Liver (tissue), 9 donors: Measurements from ENCODE around the gene SUMO1. TPM values are rescaled to one million over a fixed set of nuclear protein-coding genes. Genes with fewer than 3 reads are reported as not detected.

Source experiments
- DNase-seq: peaks from one replicate; pipeline ENCODE4 v3.0.0-alpha.2; 2017; ENCODE audit warnings: low spot score
- H3K27ac ChIP-seq, 2 donors: one replicate each; pipeline ENCODE4 v1.7.0; 2013; ENCODE audit warnings: inconsistent platforms in 2 of 2, low read length in 2 of 2, control low read depth in 1 of 2, low read depth in 1 of 2, mild to moderate bottlenecking in 1 of 2
- H3K27me3 ChIP-seq, 4 donors: one replicate each; pipeline versions ENCODE4 v1.6.1 to v1.7.0; 2013; ENCODE audit warnings: low read length in 3 of 4, inconsistent platforms in 1 of 4, mild to moderate bottlenecking in 1 of 4, moderate library complexity in 1 of 4; ENCODE audit not compliant: control insufficient read depth in 4 of 4, insufficient read depth in 4 of 4
- H3K36me3 ChIP-seq, 4 donors: one replicate each; pipeline versions ENCODE4 v1.6.1 to v1.7.0; 2013; ENCODE audit warnings: low read length in 3 of 4, mild to moderate bottlenecking in 3 of 4, low read depth in 1 of 4, moderate library complexity in 1 of 4; ENCODE audit not compliant: control insufficient read depth in 4 of 4, insufficient read depth in 3 of 4
- H3K4me1 ChIP-seq, 4 donors: one replicate each; pipeline versions ENCODE4 v1.6.1 to v1.7.0; 2013; ENCODE audit warnings: low read length in 3 of 4, mild to moderate bottlenecking in 3 of 4, moderate library complexity in 1 of 4; ENCODE audit not compliant: control insufficient read depth in 4 of 4, insufficient read depth in 4 of 4
- H3K4me3 ChIP-seq, 3 donors: one replicate each; pipeline versions ENCODE4 v1.6.1 to v1.7.0; 2013; ENCODE audit warnings: low read length in 3 of 3, control low read depth in 1 of 3, low read depth in 1 of 3, mild to moderate bottlenecking in 1 of 3
- H3K9ac ChIP-seq, 2 donors: one replicate each; pipeline ENCODE4 v1.7.0; 2013; ENCODE audit warnings: low read length in 2 of 2, mild to moderate bottlenecking in 2 of 2, moderate library complexity in 2 of 2, control low read depth in 1 of 2, low read depth in 1 of 2
- H3K9me3 ChIP-seq, 4 donors: one replicate each; pipeline versions ENCODE4 v1.6.1 to v1.7.0; 2013; ENCODE audit warnings: low read length in 3 of 4; ENCODE audit not compliant: control insufficient read depth in 4 of 4
- EGR1 ChIP-seq, 2 donors: IDR thresholded peaks; 2 replicates each; pipeline ENCODE4 v1.6.1; 2016 to 2018; ENCODE audit warnings: antibody characterized with exemption in 2 of 2, low read depth in 2 of 2
- FOXA2 ChIP-seq: IDR thresholded peaks from 2 replicates; pipeline ENCODE4 v1.6.1; 2016; ENCODE audit warnings: antibody characterized with exemption
- GABPA ChIP-seq, 2 donors: IDR thresholded peaks in 1 of 2; conservative IDR thresholded peaks in 1 of 2; 2 replicates each; pipeline ENCODE4 v1.6.1; 2016; ENCODE audit warnings: antibody characterized with exemption in 2 of 2, mild to moderate bottlenecking in 1 of 2, moderate library complexity in 1 of 2
- HNF4A ChIP-seq, 2 donors: conservative IDR thresholded peaks; 2 replicates each; pipeline ENCODE4 v1.6.1; 2016; ENCODE audit warnings: antibody characterized with exemption in 2 of 2, mild to moderate bottlenecking in 2 of 2
- HNF4G ChIP-seq: IDR thresholded peaks from 2 replicates; pipeline ENCODE4 v1.6.1; 2016; ENCODE audit warnings: antibody characterized with exemption
- JUND ChIP-seq, 2 donors: IDR thresholded peaks; 2 replicates each; pipeline ENCODE4 v1.6.1; 2016; ENCODE audit warnings: antibody characterized with exemption in 2 of 2
- NR2F2 ChIP-seq: IDR thresholded peaks from 2 replicates; pipeline ENCODE4 v1.6.1; 2016; ENCODE audit warnings: antibody characterized with exemption
- RAD21 ChIP-seq, 2 donors: IDR thresholded peaks; 2 replicates each; pipeline ENCODE4 v1.6.1; 2016; ENCODE audit warnings: antibody characterized with exemption in 2 of 2, mild to moderate bottlenecking in 2 of 2
- RXRA ChIP-seq, 2 donors: IDR thresholded peaks; 2 replicates each; pipeline ENCODE4 v1.6.1; 2017 to 2018; ENCODE audit warnings: antibody characterized with exemption in 2 of 2, mild to moderate bottlenecking in 1 of 2
- SP1 ChIP-seq: IDR thresholded peaks from 2 replicates; pipeline ENCODE4 v1.6.1; 2018; ENCODE audit warnings: antibody characterized with exemption, mild to moderate bottlenecking
- TAF1 ChIP-seq: conservative IDR thresholded peaks from 2 replicates; pipeline ENCODE4 v1.6.1; 2016; ENCODE audit warnings: antibody characterized with exemption, mild to moderate bottlenecking
- YY1 ChIP-seq: IDR thresholded peaks from 2 replicates; pipeline ENCODE4 v1.6.1; 2016; ENCODE audit warnings: antibody characterized with exemption, mild to moderate bottlenecking
- WGBS: extraction: QIAGEN DNeasy Blood & Tissue Kit; methylation state at CpG from one replicate; pipeline ENCODE4 v1.1.7; 2013; 5-methylcytosine and 5-hydroxymethylcytosine counted together
- polyA plus RNA-seq, 2 donors: library from polyadenylated mRNA; stranded (reverse) in 1 of 2; unstranded in 1 of 2; fragments of 200-250 nt in 1 of 2; fragments of >200 nt in 1 of 2; fragmentation: Nextera tagmentation in 1 of 2; extraction: Ambion mirVana in 1 of 2; gene quantifications; one replicate each; pipeline versions ENCODE4 v1.2.1 to v1.2.3, GENCODE V29; 2013 to 2015
- total RNA-seq, 2 donors: library from RNA; depleted of rRNA; stranded (reverse); fragments of >200 nt; gene quantifications; one replicate each; pipeline ENCODE4 v1.2.3, GENCODE V29; 2014
- TF ChIP-seq, protein P1 (sequence below): IDR thresholded peaks from 2 replicates; pipeline ENCODE4 v1.6.1; 2016; ENCODE audit warnings: antibody characterized with exemption, mild to moderate bottlenecking
- TF ChIP-seq, protein P2 (sequence below): IDR thresholded peaks from 2 replicates; pipeline ENCODE4 v1.6.1; 2016; ENCODE audit warnings: antibody characterized with exemption
- TF ChIP-seq, protein P3 (sequence below): IDR thresholded peaks from 2 replicates; pipeline ENCODE4 v1.6.1; 2016; ENCODE audit warnings: antibody characterized with exemption
- TF ChIP-seq, protein P4 (sequence below): IDR thresholded peaks from 2 replicates; pipeline ENCODE4 v1.6.1; 2016; ENCODE audit warnings: antibody characterized with exemption
- donor health status: healthy.
- donor health status: healthy.
- donor health status: healthy.
- donor health status: healthy.
- donor health status: healthy.

The SUMO1 gene
- total and polyA plus RNA-seq, 4 donors = 42.7 to 139 (median 51.4) TPM

DNA sequence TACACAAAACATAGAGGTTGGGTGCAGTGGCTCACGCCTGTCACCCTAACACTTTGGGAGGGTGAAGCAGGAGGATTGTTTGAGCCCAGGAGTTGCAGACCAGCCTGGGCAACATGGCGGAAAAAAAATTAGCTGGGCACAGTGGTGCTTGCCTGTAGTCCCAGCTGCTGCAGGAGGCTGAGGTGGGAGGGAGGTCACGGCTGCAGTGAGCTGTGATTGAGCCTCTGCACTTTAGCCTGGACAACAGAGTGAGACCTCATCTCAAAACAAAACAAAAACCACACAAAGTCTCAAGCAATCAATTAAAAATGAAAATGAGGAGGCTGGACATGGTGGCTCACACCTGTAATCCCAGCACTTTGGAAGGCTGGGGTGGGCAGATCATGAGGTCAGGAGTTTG is 32.1 kb upstream of the SUMO1 start (continued):
- TF ChIP-seq, protein P1, sequence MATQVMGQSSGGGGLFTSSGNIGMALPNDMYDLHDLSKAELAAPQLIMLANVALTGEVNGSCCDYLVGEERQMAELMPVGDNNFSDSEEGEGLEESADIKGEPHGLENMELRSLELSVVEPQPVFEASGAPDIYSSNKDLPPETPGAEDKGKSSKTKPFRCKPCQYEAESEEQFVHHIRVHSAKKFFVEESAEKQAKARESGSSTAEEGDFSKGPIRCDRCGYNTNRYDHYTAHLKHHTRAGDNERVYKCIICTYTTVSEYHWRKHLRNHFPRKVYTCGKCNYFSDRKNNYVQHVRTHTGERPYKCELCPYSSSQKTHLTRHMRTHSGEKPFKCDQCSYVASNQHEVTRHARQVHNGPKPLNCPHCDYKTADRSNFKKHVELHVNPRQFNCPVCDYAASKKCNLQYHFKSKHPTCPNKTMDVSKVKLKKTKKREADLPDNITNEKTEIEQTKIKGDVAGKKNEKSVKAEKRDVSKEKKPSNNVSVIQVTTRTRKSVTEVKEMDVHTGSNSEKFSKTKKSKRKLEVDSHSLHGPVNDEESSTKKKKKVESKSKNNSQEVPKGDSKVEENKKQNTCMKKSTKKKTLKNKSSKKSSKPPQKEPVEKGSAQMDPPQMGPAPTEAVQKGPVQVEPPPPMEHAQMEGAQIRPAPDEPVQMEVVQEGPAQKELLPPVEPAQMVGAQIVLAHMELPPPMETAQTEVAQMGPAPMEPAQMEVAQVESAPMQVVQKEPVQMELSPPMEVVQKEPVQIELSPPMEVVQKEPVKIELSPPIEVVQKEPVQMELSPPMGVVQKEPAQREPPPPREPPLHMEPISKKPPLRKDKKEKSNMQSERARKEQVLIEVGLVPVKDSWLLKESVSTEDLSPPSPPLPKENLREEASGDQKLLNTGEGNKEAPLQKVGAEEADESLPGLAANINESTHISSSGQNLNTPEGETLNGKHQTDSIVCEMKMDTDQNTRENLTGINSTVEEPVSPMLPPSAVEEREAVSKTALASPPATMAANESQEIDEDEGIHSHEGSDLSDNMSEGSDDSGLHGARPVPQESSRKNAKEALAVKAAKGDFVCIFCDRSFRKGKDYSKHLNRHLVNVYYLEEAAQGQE = no peak
- TF ChIP-seq FOXA2 = no peak
- TF ChIP-seq SP1 = no peak
- no peak for TF ChIP-seq NR2F2
- TF ChIP-seq, protein P2, sequence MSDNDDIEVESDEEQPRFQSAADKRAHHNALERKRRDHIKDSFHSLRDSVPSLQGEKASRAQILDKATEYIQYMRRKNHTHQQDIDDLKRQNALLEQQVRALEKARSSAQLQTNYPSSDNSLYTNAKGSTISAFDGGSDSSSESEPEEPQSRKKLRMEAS = no peak
- TF ChIP-seq RAD21 (IDR thresholded peaks at IDR 0.05) = no peak

DNA sequence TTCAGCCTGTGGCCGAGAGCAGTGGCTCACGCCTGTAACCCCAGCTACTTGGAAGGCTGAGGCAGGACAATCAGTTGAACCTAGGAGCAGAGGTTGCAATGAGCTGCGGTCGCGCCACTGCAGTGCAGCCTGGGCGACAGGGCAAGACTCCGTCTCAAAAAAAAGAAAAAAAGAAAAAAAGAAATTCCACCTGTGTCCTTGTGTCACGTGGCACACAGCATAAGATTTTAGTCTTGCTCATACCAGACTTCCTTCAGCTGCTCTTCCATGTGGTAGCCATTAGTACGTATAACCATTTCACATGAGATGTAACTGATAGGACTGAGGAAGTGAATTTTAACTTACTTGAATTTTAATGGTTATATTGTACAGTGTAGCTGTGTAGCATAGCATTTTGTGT is 31.2 kb upstream of the SUMO1 start:
- Histone ChIP-seq H3K27me3 (no peaks in the 10 kb centered on the region), H3K36me3 (no peaks in the 10 kb centered on the region), H3K9ac (no peak overlapping the region), H3K9me3 (no peaks in the 10 kb centered on the region), H3K27ac (no peak overlapping the region), H3K4me1 (peaks cover 4 to 17% (median 8%) of the 10 kb centered on the region in 4 donors), H3K4me3 (no peak overlapping the region)
- TF ChIP-seq, protein P2 = no peak
- TF ChIP-seq JUND (IDR thresholded peaks at IDR 0.05) (no peak), HNF4A (conservative IDR thresholded peaks at IDR 0.05) (peak; percentile 42 to 51)
- DNase-seq = no peak
- WGBS = 72% methylated on average over 9 of the region's 9 CpGs

DNA sequence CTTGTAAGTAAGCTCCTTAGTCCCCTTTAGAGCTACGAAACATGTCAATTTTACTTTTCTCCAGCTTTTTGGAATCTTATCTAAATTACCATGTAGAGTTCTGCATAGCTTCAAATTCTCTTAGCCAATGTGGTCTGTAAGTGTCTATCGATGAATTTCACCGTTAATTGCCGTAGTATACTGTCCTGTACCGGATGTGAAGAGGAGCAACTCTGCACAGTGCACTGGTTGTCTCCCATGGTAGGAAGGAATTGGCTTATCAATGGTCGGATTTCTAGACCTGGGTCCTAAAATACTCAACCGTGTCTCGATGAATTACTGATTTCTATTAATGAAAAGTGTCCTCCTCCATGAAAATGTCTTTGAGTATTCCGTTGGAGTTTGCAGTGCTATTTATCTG is 29.1 kb upstream of the SUMO1 start:
- Histone ChIP-seq H3K4me1 (peaks cover 4 to 17% (median 7%) of the 10 kb centered on the region in 4 donors), H3K27ac (no peak overlapping the region), H3K9ac (peak overlapping the region in 1 of 2 donors; percentile 39), H3K9me3 (no peaks in the 10 kb centered on the region), H3K36me3 (no peaks in the 10 kb centered on the region), H3K4me3 (peak overlapping the region; percentile 73 to 90 (median 88)), H3K27me3 (no peaks in the 10 kb centered on the region)
- TF ChIP-seq JUND (IDR thresholded peaks at IDR 0.05) (no peak), RXRA (IDR thresholded peaks at IDR 0.05) (no peak)
- WGBS = 26% methylated on average over 9 of the region's 9 CpGs
- DNase-seq = no peak

DNA sequence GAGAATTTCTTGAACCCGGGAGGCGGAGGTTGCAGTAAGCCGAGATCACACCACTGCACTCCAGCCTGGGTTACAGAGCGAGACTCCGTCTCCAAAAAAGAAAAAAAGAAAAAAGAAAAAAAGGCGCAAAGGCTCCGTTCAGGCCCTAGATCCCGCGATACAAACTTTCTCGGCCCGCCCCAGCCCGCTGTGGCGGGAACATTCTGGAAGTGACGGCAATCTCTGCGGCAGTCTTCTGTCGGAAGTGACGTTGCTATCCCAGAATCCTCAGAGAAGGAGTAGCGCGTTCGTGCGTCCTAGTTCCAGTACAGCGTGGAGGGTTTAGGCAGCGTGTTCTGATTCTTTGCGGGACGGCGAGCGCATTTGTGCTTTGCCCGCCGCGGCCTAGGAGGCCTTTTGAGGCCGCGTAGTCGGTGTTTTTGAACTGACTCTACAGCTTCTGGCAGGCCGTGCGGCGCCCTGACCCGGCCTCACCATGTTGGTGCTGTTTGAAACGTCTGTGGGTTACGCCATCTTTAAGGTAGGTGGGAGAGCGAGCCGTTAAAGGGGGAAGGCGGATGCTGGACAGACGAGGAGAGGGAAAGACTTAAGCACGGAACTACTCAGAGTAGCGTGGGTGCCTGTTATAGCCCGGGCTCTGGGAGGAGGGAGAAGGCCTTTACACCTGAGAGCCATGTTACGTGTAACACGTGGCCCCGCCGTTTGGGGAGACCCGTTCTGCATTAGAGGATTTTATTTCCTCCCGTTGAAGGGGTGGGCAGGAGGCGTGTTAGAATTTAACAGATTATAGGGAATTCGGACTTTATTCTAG is 27.3 kb upstream of the SUMO1 start, which contains the start of gene NOP58:
Gene NOP58 (plus strand): TSS at position 297 of the 811 bp plus-strand sequence. CDS start 179 bp downstream, at position 476.
- H3K27me3 ChIP-seq = no peaks in the 10 kb centered on the region
- H3K36me3 ChIP-seq = no peaks in the 10 kb centered on the region
- H3K9ac ChIP-seq = peak within 1 kb of the TSS; percentile 83 to 87
- peaks cover 4 to 17% (median 7%) of the 10 kb centered on the region in 4 donors for H3K4me1 ChIP-seq
- H3K9me3 ChIP-seq = no peaks in the 10 kb centered on the region
- peak within 1 kb of the TSS; percentile 73 to 90 (median 88) for H3K4me3 ChIP-seq
- peak within 1 kb of the TSS; percentile 98 to 99 for H3K27ac ChIP-seq
- DNase-seq = peak; percentile 90
- under 1% methylated on average over 54 of the region's 54 CpGs for WGBS
- TF ChIP-seq HNF4G (no peak), RAD21 (IDR thresholded peaks at IDR 0.05) (peak in 1 of 2 donors; percentile 3), JUND (IDR thresholded peaks at IDR 0.05) (peak; percentile 29 to 31), FOXA2 (no peak), NR2F2 (no peak), YY1 (peak; percentile 92), HNF4A (conservative IDR thresholded peaks at IDR 0.05) (peak in 1 of 2 donors; percentile 24), TAF1 (peak; percentile 94), RXRA (IDR thresholded peaks at IDR 0.05) (peak in 1 of 2 donors; percentile 35), GABPA (IDR thresholded peaks at IDR 0.05 in 1 of 2, conservative IDR thresholded peaks at IDR 0.05 in 1 of 2) (peak; percentile 85 to 94), EGR1 (IDR thresholded peaks at IDR 0.05; ENCODE audit: low read depth in 2 of 2) (peak in 1 of 2 donors; percentile 25)
- TF ChIP-seq, protein P3, sequence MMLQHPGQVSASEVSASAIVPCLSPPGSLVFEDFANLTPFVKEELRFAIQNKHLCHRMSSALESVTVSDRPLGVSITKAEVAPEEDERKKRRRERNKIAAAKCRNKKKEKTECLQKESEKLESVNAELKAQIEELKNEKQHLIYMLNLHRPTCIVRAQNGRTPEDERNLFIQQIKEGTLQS = no peak
- TF ChIP-seq, protein P4, sequence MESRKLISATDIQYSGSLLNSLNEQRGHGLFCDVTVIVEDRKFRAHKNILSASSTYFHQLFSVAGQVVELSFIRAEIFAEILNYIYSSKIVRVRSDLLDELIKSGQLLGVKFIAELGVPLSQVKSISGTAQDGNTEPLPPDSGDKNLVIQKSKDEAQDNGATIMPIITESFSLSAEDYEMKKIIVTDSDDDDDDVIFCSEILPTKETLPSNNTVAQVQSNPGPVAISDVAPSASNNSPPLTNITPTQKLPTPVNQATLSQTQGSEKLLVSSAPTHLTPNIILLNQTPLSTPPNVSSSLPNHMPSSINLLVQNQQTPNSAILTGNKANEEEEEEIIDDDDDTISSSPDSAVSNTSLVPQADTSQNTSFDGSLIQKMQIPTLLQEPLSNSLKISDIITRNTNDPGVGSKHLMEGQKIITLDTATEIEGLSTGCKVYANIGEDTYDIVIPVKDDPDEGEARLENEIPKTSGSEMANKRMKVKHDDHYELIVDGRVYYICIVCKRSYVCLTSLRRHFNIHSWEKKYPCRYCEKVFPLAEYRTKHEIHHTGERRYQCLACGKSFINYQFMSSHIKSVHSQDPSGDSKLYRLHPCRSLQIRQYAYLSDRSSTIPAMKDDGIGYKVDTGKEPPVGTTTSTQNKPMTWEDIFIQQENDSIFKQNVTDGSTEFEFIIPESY = peak; percentile 98
